Heart right ventricle (tissue), 16 donors: ENCODE measurements around the gene EPO. TPM values are rescaled to one million over a fixed set of nuclear protein-coding genes. Genes with fewer than 3 reads are reported as not detected.
A peak's percentile ranks its signal among the peaks of the same experiment; 100 is the strongest.
"Not testable (repeated sequence)": the region's sequence is repeated elsewhere in the genome, so short reads cannot be mapped to it uniquely, and the experiment has no call there.

Experiments
- ATAC-seq, 8 donors: fragments of 200-7000 bp; cut with Tn5 transposase; one replicate each; pipeline ENCODE4 v1.9.1; 2020; ENCODE audit warnings: mild to moderate bottlenecking in 8 of 8, moderate library complexity in 8 of 8, moderate number of reproducible peaks in 1 of 8
- DNase-seq, 2 donors: peaks; one replicate each; pipeline ENCODE4 v3.0.0-alpha.2; 2020
- H3K27ac ChIP-seq, 10 donors: fragments of 200-600 bp; sonication (generic) in 2 of 10; one replicate each; pipeline versions ENCODE4 v1.5.0 to v1.8.0; 2020 to 2022; ENCODE audit warnings: mild to moderate bottlenecking in 3 of 10
- H3K27me3 ChIP-seq, 7 donors: fragments of 200-600 bp; one replicate each; pipeline ENCODE4 v1.8.0; 2021 to 2022; ENCODE audit warnings: mild to moderate bottlenecking in 2 of 7
- H3K36me3 ChIP-seq, 9 donors: fragments of 200-600 bp; sonication (generic) in 1 of 9; one replicate each; pipeline versions ENCODE4 v1.5.0 to v1.8.0; 2020 to 2022; ENCODE audit warnings: mild to moderate bottlenecking in 2 of 9
- H3K4me1 ChIP-seq, 9 donors: fragments of 200-600 bp; sonication (generic) in 1 of 9; one replicate each; pipeline versions ENCODE4 v1.5.0 to v1.8.0; 2020 to 2022; ENCODE audit warnings: mild to moderate bottlenecking in 4 of 9
- H3K4me3 ChIP-seq, 10 donors: fragments of 200-600 bp; sonication (generic) in 2 of 10; one replicate each; pipeline versions ENCODE4 v1.5.0 to v1.8.0; 2020 to 2022; ENCODE audit warnings: mild to moderate bottlenecking in 7 of 10, moderate library complexity in 2 of 10
- H3K9me3 ChIP-seq, 11 donors: fragments of 200-600 bp in 10 of 11; sonication (generic) in 2 of 11; one replicate each; pipeline versions ENCODE4 v1.5.0 to v1.8.0; 2013 to 2022; ENCODE audit warnings: mild to moderate bottlenecking in 2 of 11, control low read depth in 1 of 11, moderate library complexity in 1 of 11
- WGBS, 2 donors: extraction: QIAGEN DNeasy Blood & Tissue Kit; methylation state at CpG; one replicate each; pipeline ENCODE4 v1.1.7; 2013; ENCODE audit warnings: inconsistent platforms in 1 of 2; 5-methylcytosine and 5-hydroxymethylcytosine counted together
- intact Hi-C, 10 donors: fragments of 100-400 bp; cut with DNase I; formaldehyde crosslinking; loops; one replicate each; pipeline versions ENCODE4 v1.11.1 to v1.14.2; 2022
- polyA plus RNA-seq, 2 donors: library from polyadenylated mRNA; stranded (reverse); fragments of 200-250 nt; gene quantifications; one replicate each; pipeline ENCODE4 v1.2.3, GENCODE V29; 2013
- total RNA-seq, 10 donors: library from RNA; stranded (reverse); fragmentation: NEBNext Ultra II Directional in 3 of 10; extraction: Animal tissue kit (Norgen Biotek cat#: 25700) in 3 of 10; gene quantifications; one replicate each; pipeline versions ENCODE4 v1.2.1 to v1.2.4, GENCODE V29; 2021 to 2023
- TF ChIP-seq, protein P1 (sequence below), 9 donors: fragments of 200-600 bp; sonication (generic) in 2 of 9; IDR thresholded peaks; one replicate each; pipeline versions ENCODE4 v1.5.0 to v1.8.0; 2021 to 2022; ENCODE audit warnings: antibody characterized with exemption in 9 of 9, mild to moderate bottlenecking in 5 of 9, moderate library complexity in 1 of 9
- donor health status: Arrhythmogenic right ventricular cardiomyopathy.
- donor health status: ischemic (EF 13 %, LVEDD 7.1; RV severe dilation, severe dysfunction).
- donor health status: healthy with polysubstance abuse.
- donor health status: DM: no; HTN: yes; CAD: no.
- donor health status: DM: no; HTN: no; CAD: no.
- donor health status: ischemic (EF 25% LVEDD 6.9; RV normal size, moderate dysfunction).
- donor health status: ischemic (EF 25% LVEDD 5.7; RV mildly dilated, moderate dysfunction).
- donor health status: healthy.
- donor health status: DM: yes; HTN: yes; CAD: no.
- donor health status: Ischemic cardiomyopathy.
- donor health status: ischemic (EF 35%, LVEDD 5.7; RV mildly dilated, moderate dysfunction).
- donor health status: nonischemic (EF 11% LVEDD 7.7; RV severe dilation, severe dysfunction).
- donor health status: DM: yes; HTN: yes; CAD: no.
- donor health status: PGD.
- donor health status: ischemic (EF 29% LVEDD 5.4; RV normal size, mild dysfunction).
- donor health status: nonischemic (EF 23%, LVEDD 6.1; RV moderate dilation, normal function).

EPO gene
- total and polyA plus RNA-seq, 12 donors = 0.23 TPM; not detected in 11

DNA sequence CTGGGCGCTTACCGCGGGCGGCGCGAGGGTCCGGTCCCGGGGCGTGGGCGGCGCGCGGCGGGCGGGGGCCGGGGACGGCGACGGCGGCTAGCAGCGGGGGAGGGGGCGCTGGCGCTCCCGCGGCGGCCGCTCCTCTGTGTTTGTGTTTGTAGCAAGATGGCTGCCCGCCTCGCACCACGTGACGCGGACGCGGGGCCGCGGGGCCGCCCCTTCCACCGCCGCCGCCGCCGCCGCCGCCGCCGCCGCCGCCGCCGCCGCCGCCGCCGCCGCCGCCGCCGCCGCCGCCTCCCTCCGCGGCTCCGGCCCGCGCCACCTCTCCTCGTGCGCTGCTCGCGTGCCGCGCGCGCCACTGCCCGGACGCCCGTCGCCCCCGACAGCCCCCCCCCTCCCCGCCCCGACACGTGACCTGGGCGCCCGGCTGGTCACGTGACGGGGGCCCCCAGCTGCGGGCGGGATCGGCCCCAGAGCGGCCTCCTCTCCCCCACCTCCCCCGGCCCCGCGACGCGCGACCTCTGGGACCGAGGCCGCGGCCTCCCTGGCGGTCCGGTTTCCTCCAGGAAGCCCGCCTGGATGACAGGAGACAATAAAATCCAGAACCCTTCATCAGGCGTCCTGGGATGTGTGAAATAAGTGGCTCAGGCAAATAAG lies 26.0 kb upstream of the EPO start, which contains the start of gene GIGYF1:
Gene GIGYF1 (minus strand): TSS at position 153 of the 648 bp plus-strand sequence. CDS start 6,012 bp downstream, outside the sequence.
- ATAC-seq = peak; percentile 18 to 62 (median 42)
- TF ChIP-seq, protein P1, sequence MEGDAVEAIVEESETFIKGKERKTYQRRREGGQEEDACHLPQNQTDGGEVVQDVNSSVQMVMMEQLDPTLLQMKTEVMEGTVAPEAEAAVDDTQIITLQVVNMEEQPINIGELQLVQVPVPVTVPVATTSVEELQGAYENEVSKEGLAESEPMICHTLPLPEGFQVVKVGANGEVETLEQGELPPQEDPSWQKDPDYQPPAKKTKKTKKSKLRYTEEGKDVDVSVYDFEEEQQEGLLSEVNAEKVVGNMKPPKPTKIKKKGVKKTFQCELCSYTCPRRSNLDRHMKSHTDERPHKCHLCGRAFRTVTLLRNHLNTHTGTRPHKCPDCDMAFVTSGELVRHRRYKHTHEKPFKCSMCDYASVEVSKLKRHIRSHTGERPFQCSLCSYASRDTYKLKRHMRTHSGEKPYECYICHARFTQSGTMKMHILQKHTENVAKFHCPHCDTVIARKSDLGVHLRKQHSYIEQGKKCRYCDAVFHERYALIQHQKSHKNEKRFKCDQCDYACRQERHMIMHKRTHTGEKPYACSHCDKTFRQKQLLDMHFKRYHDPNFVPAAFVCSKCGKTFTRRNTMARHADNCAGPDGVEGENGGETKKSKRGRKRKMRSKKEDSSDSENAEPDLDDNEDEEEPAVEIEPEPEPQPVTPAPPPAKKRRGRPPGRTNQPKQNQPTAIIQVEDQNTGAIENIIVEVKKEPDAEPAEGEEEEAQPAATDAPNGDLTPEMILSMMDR (IDR thresholded peaks at IDR 0.05) = no peak
- intact Hi-C loops = loop anchor here (5.0 to 10.0 kb wide), 8 partner anchors 82 to 227 kb away; partner anchors contain the start of genes MOSPD3 (in 2 of the 10), PCOLCE (in 2 of the 10) and TSC22D4 (in 1 of the 10)
- 1% methylated on average over 42 to 81 of the region's 102 CpGs for WGBS, 2 donors
- Histone ChIP-seq H3K9me3 (no peaks in the 10 kb centered on the region), H3K36me3 (peaks cover 0 to 10% (median 0%) of the 10 kb centered on the region in 9 donors), H3K27ac (peak within 1 kb of the TSS; percentile 65 to 90 (median 82)), H3K4me3 (peak within 1 kb of the TSS; percentile 62 to 99 (median 83)), H3K27me3 (no peaks in the 10 kb centered on the region), H3K4me1 (peaks cover 33 to 51% (median 42%) of the 10 kb centered on the region in 9 donors)
- peak; percentile 76 to 79 for DNase-seq

DNA sequence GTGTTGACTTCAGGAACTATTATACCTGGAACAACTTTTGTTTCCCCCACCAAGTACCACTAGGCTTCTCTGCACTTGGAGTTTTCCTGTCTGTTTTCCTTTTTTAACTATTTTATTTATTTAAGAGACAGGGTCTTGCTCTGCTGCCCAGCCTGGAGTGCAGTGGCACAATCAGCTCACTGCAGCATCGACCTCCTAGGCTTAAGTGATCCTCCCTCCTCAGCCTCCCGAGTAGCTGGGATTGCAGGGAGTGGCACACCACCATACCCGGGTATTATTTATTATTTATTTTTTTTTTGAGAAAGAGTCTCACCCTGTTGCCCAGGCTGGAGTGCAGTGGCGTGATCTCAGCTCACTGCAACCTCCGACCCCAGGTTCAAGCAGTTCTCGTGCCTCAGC lies 24.1 kb upstream of the EPO start:
- 81 to 83% methylated on average over 6 of the region's 6 CpGs for WGBS, 2 donors
- Histone ChIP-seq H3K9me3 (no peaks in the 10 kb centered on the region), H3K4me3 (no peak overlapping the region), H3K27me3 (no peaks in the 10 kb centered on the region), H3K36me3 (no peaks in the 10 kb centered on the region), H3K27ac (no peak overlapping the region), H3K4me1 (peaks cover 19 to 34% (median 27%) of the 10 kb centered on the region in 9 donors)
- TF ChIP-seq, protein P1 (IDR thresholded peaks at IDR 0.05) = no peak
- no peak for DNase-seq
- intact Hi-C loops = loop anchor here in 1 of 10 donors (10.0 kb wide), 1 partner anchor 91 kb away; the partner anchor contains the start of gene PCOLCE
- ATAC-seq = no peak

DNA sequence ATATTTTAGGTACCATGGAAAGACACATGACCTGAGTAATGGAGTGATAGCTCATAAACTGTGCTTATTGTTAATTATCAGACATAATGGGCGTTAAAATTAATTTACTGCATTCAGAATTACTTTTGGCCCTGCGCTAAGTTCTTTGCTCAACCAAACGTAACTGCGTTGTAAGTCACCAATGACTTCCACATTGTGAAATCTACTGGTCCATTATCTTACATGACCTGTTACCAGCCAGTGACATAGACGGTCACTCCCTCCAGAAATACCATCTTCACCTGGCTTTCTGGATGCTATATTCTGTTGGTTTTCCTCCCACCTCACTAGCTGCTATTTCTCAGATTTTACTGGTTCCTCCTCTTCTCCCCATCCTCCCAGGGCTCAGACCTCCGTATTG lies 21.2 kb upstream of the EPO start:
- Histone ChIP-seq H3K27ac (no peak overlapping the region), H3K27me3 (no peaks in the 10 kb centered on the region), H3K4me3 (no peak overlapping the region), H3K9me3 (no peaks in the 10 kb centered on the region), H3K4me1 (peaks cover 0 to 10% (median 4%) of the 10 kb centered on the region in 9 donors), H3K36me3 (no peaks in the 10 kb centered on the region)
- WGBS, 2 donors = 64 to 76% methylated on average over 6 of the region's 6 CpGs
- intact Hi-C loops = loop anchor here in 1 of 10 donors (10.0 kb wide), 1 partner anchor 94 kb away; the partner anchor contains the start of gene PCOLCE
- TF ChIP-seq, protein P1 (IDR thresholded peaks at IDR 0.05) = no peak
- ATAC-seq = no peak
- DNase-seq = no peak

DNA sequence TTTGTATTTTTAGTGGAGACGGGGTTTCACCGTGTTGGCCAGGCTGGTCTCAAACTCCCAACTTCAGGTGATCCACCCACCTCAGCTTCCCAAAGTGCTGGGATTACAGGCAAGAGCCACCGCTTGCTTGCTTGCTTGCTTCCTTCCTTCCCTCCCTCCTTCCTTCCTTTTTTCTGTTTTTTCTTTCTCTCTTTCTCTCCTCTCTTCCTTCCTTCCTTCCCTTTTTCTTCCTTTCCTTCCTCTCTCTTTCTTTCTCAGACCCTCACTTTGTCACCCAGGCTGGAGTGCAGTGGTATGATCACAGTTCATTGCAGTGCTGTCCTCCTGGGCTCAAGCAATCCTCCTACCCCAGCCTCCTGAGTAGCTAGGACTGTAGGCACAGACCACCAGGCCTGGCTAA lies 19.2 kb upstream of the EPO start:
- 46 to 83% methylated on average over 3 of the region's 3 CpGs for WGBS, 2 donors
- H3K4me3 ChIP-seq, H3K27ac ChIP-seq, H3K9me3 ChIP-seq, DNase-seq, ATAC-seq, H3K4me1 ChIP-seq, H3K36me3 ChIP-seq, H3K27me3 ChIP-seq: not testable (repeated sequence)
- intact Hi-C loops = loop anchor here in 1 of 10 donors (10.0 kb wide), 1 partner anchor 236 kb away; the partner anchor contains the start of gene SPACDR
